Nucleus accumbens (tissue), 56 donors: ENCODE measurements around the gene CDC42EP5.
"Not testable (repeated sequence)": the region's sequence is repeated elsewhere in the genome, so short reads cannot be mapped to it uniquely, and the experiment has no call there.

Experiments used
- DNase-seq, 56 donors: peaks; one replicate each; lab custom pipeline; 2025; lab: John Stamatoyannopoulos, UW

CDC42EP5 gene

DNA sequence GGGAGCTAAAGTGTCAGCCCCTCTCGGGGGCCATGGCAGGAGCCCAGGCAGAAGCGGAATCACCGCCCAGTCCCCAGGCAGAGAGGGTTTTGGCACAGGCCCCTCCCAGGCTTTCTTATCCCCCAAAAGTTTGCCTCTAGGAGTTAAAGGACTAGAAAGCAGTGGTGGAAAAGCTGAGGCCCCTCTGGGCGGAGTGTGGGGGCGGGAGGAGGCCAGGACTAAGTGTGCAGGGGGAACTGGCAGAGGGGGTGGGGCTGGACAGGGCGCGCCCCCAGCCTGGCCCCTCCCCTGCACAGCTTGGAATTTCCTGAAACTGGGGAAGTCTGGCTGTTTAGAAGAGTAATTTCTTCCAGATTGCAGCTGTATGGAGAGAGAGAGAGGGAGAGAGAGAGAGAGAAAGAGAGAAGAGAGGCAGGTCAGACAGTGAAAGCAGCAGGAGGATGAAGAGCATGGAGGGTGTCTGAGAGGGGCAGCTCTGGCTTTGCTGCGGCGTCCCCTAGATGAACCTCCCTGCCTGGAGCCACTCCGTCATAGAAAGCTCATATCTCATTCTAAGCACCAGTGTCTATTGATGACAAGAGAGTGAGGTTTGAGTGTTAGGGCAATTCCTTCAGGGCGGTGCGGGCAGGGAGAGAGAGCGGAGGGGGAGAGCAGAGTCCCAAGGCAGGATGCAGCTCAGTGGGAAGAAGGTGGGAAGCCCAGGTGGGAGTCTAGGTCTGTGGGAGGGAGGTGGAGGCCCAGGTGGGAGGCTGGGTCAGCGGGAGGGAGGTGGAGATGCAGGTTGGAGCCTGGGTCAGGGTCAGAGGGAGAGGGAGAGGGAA, at the start of gene CDC42EP5:
Gene CDC42EP5, minus strand, starts transcription at position 226 of the 821 bp plus-strand sequence. CDS start 7,749 bp downstream, outside the sequence.
- no peak for DNase-seq

- DNase-seq = no peak
These were observed 48.9 kb upstream of the CDC42EP5 start for GRCh38 chr19:54521860-54522513.

- DNase-seq = peak in 2 of 56 donors; percentile 6 to 19
These were observed 48.1 kb upstream of the CDC42EP5 start for GRCh38 chr19:54521022-54521859.

- DNase-seq = peak in 1 of 56 donors; percentile 11
These were observed 45.7 kb upstream of the CDC42EP5 start for GRCh38 chr19:54518844-54519243.

DNA sequence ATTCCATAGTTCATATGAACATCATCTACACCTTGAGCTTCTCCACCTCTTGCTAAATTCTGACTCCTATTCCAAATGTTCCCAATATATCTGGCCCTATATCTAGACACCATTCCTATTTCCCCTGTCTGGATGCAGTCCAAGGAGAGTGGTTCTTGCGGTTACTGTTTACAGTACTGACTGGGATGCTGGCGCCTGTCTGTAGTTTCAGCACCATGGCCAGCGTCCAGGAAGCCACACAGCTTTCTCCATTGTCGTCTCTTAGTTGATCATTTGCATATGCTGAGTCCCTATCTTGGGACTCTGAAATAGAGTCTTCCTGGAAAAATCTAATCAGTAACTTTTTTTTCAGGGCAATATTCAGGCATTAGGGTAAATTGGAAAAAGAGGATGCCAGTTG, 44.4 kb upstream of the CDC42EP5 start:
- DNase-seq = peak in 7 of 56 donors; percentile 3 to 24 (median 10)

DNA sequence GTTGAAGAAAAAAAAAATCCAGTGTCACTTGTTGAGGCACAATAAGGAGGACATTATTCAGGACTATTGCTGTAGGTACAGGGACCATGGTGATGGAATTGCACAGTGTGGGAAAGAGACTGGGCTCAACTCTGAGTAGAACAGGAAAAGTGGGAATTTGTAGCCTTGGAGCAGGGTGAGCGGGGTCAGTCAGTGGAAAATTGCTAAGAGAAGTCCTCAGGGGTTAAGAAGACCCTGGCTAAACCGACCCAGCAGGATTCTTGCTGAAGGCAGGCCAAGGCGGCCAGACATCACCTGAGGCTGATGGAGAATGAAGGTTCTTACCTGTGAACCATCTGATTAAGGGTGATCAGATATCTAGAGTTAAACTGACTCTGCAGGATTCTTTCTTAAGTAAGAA, 42.1 kb upstream of the CDC42EP5 start:
- no peak for DNase-seq

DNA sequence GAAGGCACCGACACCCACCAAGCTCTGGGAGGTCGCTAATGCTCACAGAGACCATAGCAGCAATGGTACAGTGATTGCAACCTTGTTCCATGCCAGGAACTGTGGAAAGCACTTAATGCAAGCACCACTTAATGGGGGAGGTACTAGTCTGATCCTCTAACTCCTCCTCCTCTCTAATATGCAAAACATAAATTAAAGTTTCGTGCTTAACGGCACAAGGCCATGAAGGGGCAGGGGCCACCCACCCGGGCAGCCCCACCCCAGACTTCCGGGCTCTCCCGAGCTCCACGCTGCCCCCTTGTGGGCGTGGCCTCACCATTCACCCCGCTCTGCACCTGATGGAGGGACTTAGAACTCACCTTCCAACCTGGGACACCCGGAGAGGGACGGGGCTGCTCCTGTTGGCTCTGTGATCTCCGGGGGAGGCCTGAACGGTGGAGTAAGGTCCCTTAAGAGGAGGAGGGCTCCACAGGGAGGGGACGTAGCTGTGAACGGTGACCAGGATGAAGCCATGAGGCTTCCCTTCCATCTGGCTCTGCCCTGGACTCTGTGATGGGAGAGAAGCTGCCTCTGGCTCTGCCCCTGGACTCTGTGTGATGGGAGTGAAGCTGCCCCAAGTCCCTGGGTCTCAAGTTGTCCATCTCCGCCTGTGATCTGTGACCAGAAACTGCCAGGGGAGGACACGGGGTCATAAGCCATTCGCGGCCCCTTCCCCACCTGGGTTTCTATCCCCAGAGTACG, 36.3 kb upstream of the CDC42EP5 start:
- not testable (repeated sequence) for DNase-seq

DNA sequence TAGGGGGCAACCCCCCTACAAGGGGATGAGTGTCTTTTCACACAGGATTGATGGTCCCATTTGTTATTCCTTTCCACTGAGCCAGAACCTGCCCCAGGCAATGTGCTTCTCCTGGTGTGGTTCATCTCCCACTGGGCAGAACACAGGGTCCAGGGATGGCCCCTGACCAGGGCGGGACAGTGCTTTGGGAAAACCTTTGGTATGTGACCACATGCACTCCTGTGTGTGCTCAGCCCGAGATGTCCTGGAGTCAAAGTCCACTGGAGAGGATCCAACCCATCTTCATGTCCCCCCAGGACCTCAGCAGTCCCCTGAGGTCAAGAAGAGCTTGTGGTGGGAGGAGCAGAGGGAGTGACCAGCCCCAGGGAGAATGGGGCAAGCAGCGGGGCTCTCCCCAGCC, 35.4 kb upstream of the CDC42EP5 start:
- not testable (repeated sequence) for DNase-seq

DNA sequence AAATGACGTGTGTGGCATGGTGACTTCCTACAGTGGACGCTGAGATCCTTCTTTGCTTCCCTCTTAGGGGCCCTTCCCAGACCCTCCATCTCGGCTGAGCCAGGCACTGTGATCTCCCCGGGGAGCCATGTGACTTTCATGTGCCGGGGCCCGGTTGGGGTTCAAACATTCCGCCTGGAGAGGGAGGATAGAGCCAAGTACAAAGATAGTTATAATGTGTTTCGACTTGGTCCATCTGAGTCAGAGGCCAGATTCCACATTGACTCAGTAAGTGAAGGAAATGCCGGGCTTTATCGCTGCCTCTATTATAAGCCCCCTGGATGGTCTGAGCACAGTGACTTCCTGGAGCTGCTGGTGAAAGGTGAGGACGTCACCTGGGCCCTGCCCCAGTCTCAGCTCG, 34.7 kb upstream of the CDC42EP5 start:
- no peak for DNase-seq

GRCh38 chr19:54507038-54507717, 34.1 kb upstream of the CDC42EP5 start:
- not testable (repeated sequence) for DNase-seq

DNA sequence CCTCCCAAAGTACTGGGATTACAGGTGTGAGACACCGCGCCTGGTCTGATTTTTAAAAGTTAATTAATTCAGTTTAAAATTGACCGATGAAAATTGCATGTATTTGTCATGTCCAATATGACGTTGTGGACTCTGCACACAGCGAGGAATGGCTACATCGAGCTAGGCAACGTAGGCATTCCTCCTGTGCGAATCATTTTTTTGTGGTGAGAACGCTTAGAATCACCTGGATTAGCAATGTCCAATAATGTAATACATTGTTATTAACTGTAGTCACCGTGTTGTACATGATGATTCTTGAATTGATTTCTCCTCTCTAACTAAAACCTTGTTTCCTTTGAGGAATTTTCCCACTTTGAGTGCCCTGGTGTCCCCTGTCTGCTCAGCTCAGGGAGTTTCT, 33.0 kb upstream of the CDC42EP5 start:
- no peak for DNase-seq

- DNase-seq = not testable (repeated sequence)
These were observed 32.4 kb upstream of the CDC42EP5 start for GRCh38 chr19:54505542-54505941.

GRCh38 chr19:54502518-54503048, 29.5 kb upstream of the CDC42EP5 start, which contains the start of gene LAIR2:
Gene LAIR2, plus strand, starts transcription at chr19:54502831. Its CDS starts 88 bp downstream, at chr19:54502919.
- DNase-seq = no peak

- DNase-seq = not testable (repeated sequence)
These were observed 25.3 kb upstream of the CDC42EP5 start for GRCh38 chr19:54498451-54498772.

GRCh38 chr19:54497747-54498450, 24.8 kb upstream of the CDC42EP5 start:
- DNase-seq = not testable (repeated sequence)

GRCh38 chr19:54495284-54495683, 22.2 kb upstream of the CDC42EP5 start:
- not testable (repeated sequence) for DNase-seq

DNA sequence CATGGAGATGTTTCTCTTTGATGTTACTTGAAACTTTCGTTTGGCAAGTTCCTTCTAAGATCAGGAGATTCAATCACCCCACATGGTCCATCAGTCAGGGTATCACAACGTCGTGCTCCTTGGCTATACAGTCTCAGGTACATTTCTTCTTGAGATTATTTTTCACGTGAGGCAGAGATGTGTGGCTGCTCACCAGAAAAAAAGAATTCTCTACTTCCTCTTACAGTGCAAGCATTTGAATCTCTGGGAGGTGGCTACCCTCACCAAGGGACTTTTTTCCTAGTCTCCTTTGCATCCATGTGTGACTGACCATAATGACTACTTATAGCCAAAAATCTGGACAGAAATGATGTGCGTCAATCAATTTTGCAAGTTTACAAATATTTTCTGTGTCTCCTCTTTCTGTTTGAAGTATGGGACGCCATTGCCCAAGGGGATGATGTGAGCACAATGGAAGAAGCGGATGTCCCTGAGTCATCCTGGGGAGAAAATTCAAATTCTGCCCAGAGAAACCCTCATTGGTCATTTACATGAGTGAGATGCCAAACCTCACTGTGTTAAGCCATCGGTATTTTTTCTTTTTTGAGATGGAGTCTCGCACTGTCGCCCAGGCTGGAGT, 21.0 kb upstream of the CDC42EP5 start:
- DNase-seq = no peak

DNA sequence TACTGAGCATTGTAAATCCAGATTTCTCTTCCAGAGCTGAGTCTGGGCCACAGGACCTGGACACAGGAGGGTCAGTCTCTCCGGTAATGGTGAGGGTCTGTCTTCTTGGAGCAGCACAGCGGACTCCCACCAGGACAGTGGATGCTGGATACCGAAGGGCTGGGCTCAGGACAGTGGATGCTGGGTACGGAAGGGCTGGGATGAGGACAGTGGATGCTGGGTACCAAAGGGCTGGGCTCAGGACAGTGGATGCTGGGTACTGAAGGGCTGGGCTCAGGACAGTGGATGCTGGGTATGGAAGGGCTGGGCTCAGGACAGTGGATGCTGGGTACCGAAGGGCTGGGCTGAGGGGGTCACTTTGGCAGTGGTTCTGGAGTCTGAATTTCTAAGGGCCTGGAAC, 20.0 kb upstream of the CDC42EP5 start:
- DNase-seq = not testable (repeated sequence)
